K562 (cell line): Measurements from ENCODE around the gene DST. TPM values are rescaled to one million over a fixed set of nuclear protein-coding genes. Genes with fewer than 3 reads are reported as not detected.

Source experiments
- CHD2 ChIP-seq: IDR thresholded peaks from 2 replicates; pipeline ENCODE4 v1.6.1; 2011; ENCODE audit warnings: low read depth, low read length
- DEAF1 ChIP-seq: fragments of 450-650 bp; formaldehyde crosslinking; IDR thresholded peaks from 2 replicates; pipeline ENCODE4 v1.4.0; 2020; ENCODE audit warnings: mild to moderate bottlenecking, moderate library complexity
- HMGXB4 ChIP-seq: sonication (generic); formaldehyde crosslinking; IDR thresholded peaks from 2 replicates; pipeline ENCODE4 v1.8.1; 2023; ENCODE audit warnings: mild to moderate bottlenecking, missing genetic modification reagents
- KDM1A ChIP-seq, 2 experiments: fragments of 450-650 bp; IDR thresholded peaks; 2 replicates each; pipeline ENCODE4 v1.6.1; 2016; ENCODE audit warnings: mild to moderate bottlenecking in 2 of 2
- MECOM ChIP-seq: fragments of 250-450 bp; sonication (Bioruptor Pico); IDR thresholded peaks from 2 replicates; pipeline ENCODE4 v1.8.0; 2022; ENCODE audit warnings: inconsistent platforms
- NCOA6 ChIP-seq: fragments of 450-650 bp; IDR thresholded peaks from 2 replicates; pipeline ENCODE4 v1.6.1; 2017; ENCODE audit warnings: mild to moderate bottlenecking
- NFIC ChIP-seq: fragments of 450-650 bp; IDR thresholded peaks from 2 replicates; pipeline ENCODE4 v1.6.1; 2017; ENCODE audit warnings: mild to moderate bottlenecking, inconsistent platforms
- SAFB2 ChIP-seq: fragments of 200-400 bp; formaldehyde crosslinking; IDR thresholded peaks from 2 replicates; pipeline ENCODE4 v1.6.1; 2018; ENCODE audit warnings: borderline replicate concordance, low read length, low read depth, moderate library complexity; ENCODE audit not compliant: severe bottlenecking
- SMARCB1 ChIP-seq: IDR thresholded peaks from 2 replicates; pipeline ENCODE4 v1.6.1; 2011; ENCODE audit warnings: improper control_type of control experiment, low read depth; ENCODE audit not compliant: insufficient read length
- THAP12 ChIP-seq: fragments of 250-450 bp; sonication (Bioruptor Pico); IDR thresholded peaks from 2 replicates; pipeline ENCODE4 v1.9.0; 2021; ENCODE audit warnings: mild to moderate bottlenecking, inconsistent platforms
- ZBTB17 ChIP-seq: fragments of 450-650 bp; formaldehyde crosslinking; IDR thresholded peaks from 2 replicates; pipeline ENCODE4 v1.4.0; 2020; ENCODE audit warnings: mild to moderate bottlenecking
- ZBTB7A ChIP-seq: IDR thresholded peaks from 2 replicates; pipeline ENCODE4 v1.6.1; 2011; ENCODE audit warnings: low read depth, mild to moderate bottlenecking, low read length, moderate library complexity, borderline replicate concordance; ENCODE audit not compliant: control insufficient read depth
- ZNF384 ChIP-seq: IDR thresholded peaks from 2 replicates; pipeline ENCODE4 v1.6.1; 2012; ENCODE audit warnings: low read depth, low read length, improper control_type of control experiment
- ZZZ3 ChIP-seq: fragments of 450-650 bp; IDR thresholded peaks from 2 replicates; pipeline ENCODE4 v1.6.1; 2016; ENCODE audit warnings: antibody characterized with exemption, mild to moderate bottlenecking, moderate library complexity
- polyA plus RNA-seq, 8 experiments: library from polyadenylated mRNA; depleted of rRNA in 4 of 8; stranded (reverse) in 5 of 8; unstranded in 3 of 8; fragments of >200 nt; fragmentation: Nextera tagmentation in 2 of 8; fragmentation: Illumina TruSeq in 1 of 8; extraction: Ambion mirVana in 2 of 8; extraction: Trizol in 1 of 8; gene quantifications; 2 replicates each; pipeline versions ENCODE4 v1.2.1 to v1.2.3, GENCODE V29; 2011 to 2014; ENCODE audit warnings: inconsistent platforms in 1 of 8, missing spikeins in 1 of 8
- total RNA-seq, 7 experiments: library from RNA; depleted of rRNA in 6 of 7; stranded (reverse); fragments of >200 nt in 6 of 7; fragmentation: Illumina TruSeq in 2 of 7; extraction: Trizol in 2 of 7; gene quantifications; 2 replicates each; pipeline versions ENCODE4 v1.2.1 to v1.2.3, GENCODE V29; 2011 to 2021; ENCODE audit warnings: low replicate concordance in 1 of 7
- TF ChIP-seq, protein P1 (sequence below): fragments of 250-450 bp; sonication (Bioruptor Pico); IDR thresholded peaks from 2 replicates; pipeline ENCODE4 v1.4.0; 2020; ENCODE audit warnings: mild to moderate bottlenecking, moderate library complexity
- TF ChIP-seq, protein P2 (sequence below): fragments of 450-650 bp; IDR thresholded peaks from 2 replicates; pipeline ENCODE4 v1.6.1; 2016; ENCODE audit warnings: antibody characterized with exemption

DST gene
- total and polyA plus RNA-seq, 9 of the 15 experiments (the other 6 are each of a cell fraction or from before 2014, with no cell fraction given): 5.2 to 21.9 (median 13.3) TPM

DNA sequence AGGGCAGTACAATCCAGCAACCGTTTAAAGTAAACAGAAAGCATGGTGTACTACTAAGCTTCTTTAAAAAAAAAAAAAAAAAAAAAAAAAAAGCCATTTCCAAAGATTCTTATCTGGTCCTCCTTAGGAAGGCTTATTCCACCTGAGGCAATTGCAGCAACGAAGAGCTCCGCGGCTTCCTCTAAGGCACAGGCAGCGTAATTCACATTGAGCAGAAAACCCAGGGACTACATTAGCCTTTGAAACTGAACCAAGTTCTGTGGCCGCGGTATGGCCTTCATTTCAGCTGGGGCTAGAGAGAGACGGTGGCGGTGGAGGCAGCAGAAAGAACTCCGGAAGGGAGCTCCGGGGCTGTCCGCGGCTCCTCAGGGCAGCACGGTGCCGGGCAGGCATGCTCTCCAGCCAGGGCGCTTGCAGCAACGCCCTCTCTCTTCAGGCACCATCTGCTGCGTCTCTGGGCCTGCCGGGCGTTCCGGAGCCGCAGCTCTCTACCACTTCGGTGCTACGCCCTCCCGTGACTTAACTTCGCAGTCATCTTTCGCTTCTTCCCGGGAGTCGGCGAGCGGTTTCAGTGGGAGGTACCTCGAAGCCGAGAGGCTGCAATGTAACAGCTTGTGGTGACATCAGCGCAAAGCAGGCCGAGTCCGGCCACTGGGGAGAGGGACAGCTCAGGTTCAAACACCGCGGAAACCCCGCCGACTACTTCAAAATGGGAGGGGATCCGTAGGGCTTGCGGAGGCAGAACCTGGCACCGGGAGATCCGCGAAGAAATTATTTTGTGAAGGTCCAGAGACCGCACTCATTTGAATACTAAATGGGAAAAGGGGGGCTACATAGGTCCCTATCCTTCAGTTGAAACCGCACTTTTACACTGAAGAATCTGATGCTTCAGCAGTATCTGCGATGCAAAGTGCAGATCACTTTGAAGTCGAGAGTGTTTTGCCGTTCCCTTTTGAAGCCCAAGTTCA, 100.0 kb downstream of the DST start (continued):
- TF ChIP-seq SMARCB1 (no peak), SAFB2 (no peak), DEAF1 (CRISPR knock-in tag) (peak; percentile 43; the same call in 1 of the 2 replicates), ZBTB7A (peak; percentile 44; the same call in 1 of the 2 replicates), ZZZ3 (no peak), NFIC (no peak), ZNF384 (peak; percentile 94), KDM1A (IDR thresholded peaks at IDR 0.05) (peak in 1 of 2 experiments; percentile 2; a peak in 1 of 4 replicates), MECOM (no peak), NCOA6 (no peak), ZBTB17 (CRISPR knock-in tag) (no peak), CHD2 (no peak), THAP12 (no peak), HMGXB4 (CRISPR knock-in tag) (0 out of 2 replicates have a peak, but pooled peaks have one; percentile 46)
- TF ChIP-seq, protein P1, sequence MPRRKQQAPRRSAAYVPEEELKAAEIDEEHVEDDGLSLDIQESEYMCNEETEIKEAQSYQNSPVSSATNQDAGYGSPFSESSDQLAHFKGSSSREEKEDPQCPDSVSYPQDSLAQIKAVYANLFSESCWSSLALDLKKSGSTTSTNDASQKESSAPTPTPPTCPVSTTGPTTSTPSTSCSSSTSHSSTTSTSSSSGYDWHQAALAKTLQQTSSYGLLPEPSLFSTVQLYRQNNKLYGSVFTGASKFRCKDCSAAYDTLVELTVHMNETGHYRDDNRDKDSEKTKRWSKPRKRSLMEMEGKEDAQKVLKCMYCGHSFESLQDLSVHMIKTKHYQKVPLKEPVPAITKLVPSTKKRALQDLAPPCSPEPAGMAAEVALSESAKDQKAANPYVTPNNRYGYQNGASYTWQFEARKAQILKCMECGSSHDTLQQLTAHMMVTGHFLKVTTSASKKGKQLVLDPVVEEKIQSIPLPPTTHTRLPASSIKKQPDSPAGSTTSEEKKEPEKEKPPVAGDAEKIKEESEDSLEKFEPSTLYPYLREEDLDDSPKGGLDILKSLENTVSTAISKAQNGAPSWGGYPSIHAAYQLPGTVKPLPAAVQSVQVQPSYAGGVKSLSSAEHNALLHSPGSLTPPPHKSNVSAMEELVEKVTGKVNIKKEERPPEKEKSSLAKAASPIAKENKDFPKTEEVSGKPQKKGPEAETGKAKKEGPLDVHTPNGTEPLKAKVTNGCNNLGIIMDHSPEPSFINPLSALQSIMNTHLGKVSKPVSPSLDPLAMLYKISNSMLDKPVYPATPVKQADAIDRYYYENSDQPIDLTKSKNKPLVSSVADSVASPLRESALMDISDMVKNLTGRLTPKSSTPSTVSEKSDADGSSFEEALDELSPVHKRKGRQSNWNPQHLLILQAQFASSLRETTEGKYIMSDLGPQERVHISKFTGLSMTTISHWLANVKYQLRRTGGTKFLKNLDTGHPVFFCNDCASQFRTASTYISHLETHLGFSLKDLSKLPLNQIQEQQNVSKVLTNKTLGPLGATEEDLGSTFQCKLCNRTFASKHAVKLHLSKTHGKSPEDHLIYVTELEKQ (CRISPR knock-in tag): no peak
- TF ChIP-seq, protein P2, sequence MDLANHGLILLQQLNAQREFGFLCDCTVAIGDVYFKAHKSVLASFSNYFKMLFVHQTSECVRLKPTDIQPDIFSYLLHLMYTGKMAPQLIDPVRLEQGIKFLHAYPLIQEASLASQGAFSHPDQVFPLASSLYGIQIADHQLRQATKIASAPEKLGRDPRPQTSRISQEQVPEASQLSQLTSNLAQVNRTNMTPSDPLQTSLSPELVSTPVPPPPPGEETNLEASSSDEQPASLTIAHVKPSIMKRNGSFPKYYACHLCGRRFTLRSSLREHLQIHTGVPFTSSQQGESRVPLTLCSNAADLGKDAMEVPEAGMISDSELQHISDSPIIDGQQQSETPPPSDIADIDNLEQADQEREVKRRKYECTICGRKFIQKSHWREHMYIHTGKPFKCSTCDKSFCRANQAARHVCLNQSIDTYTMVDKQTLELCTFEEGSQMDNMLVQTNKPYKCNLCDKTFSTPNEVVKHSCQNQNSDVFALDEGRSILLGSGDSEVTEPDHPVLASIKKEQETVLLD: 0 out of 2 replicates have a peak, but pooled peaks have one; percentile 51
